ENCODE results near the gene THSD8.
"Not testable (repeated sequence)": the region's sequence is repeated elsewhere in the genome, so short reads cannot be mapped to it uniquely, and the experiment has no call there.

THSD8 gene

DNA sequence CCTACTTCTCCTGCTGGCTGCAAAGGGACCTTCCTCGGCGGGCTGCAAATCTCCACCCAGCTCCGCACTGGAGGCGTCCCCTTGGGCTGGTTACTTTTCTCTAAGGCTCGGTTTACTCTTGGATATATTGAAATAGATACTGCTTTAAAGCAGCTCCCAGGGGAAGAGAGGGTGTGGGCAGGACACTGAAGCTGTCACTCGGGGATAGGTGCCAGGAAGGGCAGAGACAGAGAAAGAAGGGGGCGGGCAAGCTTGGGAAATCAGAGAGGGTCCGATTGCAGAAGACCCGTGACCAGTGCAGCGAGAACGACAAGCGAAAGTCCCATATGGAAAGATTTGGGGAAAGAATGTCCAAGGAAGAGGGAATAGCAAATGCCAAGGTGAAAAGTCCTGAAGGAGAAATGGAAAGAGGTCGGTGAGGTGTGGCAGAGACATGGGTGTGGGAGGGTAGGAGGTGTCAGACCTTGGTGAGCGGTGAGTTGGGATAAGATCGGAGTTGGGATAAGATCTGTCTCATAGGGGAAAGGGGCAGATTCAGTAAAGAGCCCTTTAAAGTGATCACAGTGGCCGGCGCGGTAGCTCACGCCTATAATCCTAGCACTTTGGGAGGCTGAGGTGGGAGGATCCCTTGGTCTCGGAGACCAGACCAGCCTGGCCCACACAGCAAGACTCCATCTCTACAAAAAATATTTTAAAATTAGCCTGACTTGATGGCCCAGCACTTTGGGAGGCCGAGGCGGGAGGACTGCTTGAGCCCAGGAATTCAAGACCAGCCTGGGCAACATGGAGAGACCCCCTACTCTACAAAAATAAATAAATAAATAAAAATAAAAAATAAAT lies 618 bp downstream of the THSD8 start:
- intact Hi-C loops (cut with DNase I) = no loop called here
- DNase-seq = peak in 7 of 42 donors; percentile 23 to 38 (median 28)

- intact Hi-C loops (cut with DNase I) = no loop called here
- no peak for DNase-seq
These were observed 2.2 kb downstream of the THSD8 start for GRCh38 chr19:12804051-12804450.

DNA sequence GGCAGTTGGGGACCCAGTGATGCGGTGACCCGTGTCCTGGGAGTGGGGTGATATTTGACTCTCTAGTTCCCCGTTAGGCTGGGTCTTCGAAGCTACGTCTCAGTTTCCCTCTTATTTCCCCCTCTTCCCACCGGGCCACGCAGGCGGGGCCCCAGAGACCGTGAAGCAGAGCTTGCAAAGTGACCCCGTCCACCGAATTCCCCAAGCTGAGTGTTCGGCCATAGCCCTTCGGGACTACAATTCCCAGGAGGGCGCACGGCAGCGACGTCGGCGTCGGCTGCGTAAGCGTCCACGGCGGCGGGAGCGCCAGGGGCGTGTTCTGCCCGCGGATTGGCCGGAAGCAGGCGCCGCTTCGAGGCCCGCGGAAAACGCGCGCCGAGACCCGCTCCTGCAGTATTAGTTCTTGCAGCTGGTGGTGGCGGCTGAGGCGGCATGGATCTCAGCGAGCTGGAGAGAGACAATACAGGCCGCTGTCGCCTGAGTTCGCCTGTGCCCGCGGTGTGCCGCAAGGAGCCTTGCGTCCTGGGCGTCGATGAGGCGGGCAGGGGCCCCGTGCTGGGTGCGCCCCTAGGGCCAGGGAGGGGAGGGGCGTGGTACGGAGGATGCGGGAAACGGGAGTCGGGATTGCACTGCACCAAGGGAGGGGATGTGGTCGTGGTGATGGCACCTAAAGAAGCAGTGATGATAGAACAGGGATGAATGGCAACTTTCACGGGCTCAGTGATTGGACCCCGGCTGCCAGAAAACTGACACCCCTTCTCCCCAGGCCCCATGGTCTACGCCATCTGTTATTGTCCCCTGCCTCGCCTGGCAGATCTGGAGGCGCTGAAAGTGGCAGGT lies 4.6 kb downstream of the THSD8 start, which contains the start of gene RNASEH2A:
Gene RNASEH2A (plus strand): TSS at position 343 of the 840 bp plus-strand sequence. CDS start 90 bp downstream, at position 433.
- intact Hi-C loops (cut with DNase I) = no loop called here
- peak; percentile 82 to 97 (median 92) for DNase-seq

GRCh38 chr19:12815088-12815487 lies 13.2 kb downstream of the THSD8 start:
- intact Hi-C loops (cut with DNase I) = no loop called here

GRCh38 chr19:12817188-12817587 lies 15.3 kb downstream of the THSD8 start:
- DNase-seq; intact Hi-C loops (cut with DNase I): not testable (repeated sequence)

More at GRCh38 chr19:12815088-12815487, 13.2 kb downstream of the THSD8 start:
- no peak for DNase-seq

DNA sequence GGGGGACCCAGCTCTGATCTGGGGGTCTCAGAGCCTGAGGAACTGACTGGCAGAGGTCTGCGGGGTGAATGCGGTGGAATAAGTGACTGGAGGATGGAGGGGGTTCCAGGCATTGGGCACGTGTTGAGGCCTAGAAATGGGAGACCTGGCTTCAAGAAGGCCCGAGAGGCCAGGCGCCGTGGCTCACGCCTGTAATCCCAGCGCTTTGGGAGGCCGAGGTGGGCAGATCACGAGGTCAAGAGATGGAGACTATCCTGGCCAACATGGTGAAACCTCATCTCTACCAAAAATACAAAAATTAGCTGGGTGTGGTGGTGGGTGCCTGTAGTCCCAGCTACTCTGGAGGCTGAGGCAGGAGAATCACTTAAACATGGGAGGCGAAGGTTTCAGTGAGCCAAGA lies 15.9 kb downstream of the THSD8 start:
- intact Hi-C loops (cut with DNase I); DNase-seq: not testable (repeated sequence)

DNA sequence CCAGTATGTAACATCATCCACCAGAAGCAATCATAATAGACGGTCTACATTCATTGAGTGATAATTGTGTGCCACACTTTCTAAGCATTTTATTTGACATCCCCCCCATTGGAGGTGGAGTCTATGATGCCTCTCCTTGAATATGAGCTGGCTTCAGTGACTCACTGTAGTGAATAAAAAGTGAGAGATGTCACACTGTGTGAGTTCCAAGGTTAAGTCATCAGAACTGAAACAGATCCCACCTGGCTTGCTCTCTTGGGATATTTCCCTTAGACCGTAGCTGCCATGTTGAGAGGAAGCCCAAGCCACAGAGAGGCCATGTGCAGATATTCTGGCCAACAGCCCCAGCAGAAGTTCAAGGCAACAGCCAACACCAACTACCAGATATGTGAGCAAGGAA lies 19.9 kb downstream of the THSD8 start:
- DNase-seq = no peak
- intact Hi-C loops (cut with DNase I) = no loop called here

- no peak for DNase-seq
- intact Hi-C loops (cut with DNase I) = no loop called here
These were observed 23.6 kb downstream of the THSD8 start for GRCh38 chr19:12825254-12826131.

DNA sequence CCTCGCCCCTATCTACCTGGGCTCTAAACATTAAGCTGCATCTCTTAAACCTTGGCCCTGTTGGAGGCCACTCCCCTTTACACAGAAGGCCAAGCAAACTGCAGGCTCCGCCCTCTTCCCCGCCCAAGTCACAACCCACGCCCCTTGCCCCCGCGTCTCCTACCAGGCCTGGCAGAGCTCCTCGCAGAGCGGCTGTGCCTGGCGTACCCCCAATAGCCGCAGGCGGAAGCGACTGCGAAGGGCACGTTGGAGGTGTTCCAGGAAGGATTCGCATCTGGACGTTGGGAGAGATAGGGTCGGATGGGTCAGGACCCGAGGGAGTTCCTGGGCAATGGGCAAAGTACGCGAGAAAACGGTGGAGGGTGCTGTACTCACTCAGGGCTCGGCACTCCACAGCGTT lies 26.6 kb downstream of the THSD8 start:
- peak in 18 of 42 donors; percentile 15 to 58 (median 35) for DNase-seq
- intact Hi-C loops (cut with DNase I) = no loop called here

- DNase-seq = no peak
- intact Hi-C loops (cut with DNase I) = no loop called here
These were observed 31.5 kb downstream of the THSD8 start for GRCh38 chr19:12833418-12833737.

DNA sequence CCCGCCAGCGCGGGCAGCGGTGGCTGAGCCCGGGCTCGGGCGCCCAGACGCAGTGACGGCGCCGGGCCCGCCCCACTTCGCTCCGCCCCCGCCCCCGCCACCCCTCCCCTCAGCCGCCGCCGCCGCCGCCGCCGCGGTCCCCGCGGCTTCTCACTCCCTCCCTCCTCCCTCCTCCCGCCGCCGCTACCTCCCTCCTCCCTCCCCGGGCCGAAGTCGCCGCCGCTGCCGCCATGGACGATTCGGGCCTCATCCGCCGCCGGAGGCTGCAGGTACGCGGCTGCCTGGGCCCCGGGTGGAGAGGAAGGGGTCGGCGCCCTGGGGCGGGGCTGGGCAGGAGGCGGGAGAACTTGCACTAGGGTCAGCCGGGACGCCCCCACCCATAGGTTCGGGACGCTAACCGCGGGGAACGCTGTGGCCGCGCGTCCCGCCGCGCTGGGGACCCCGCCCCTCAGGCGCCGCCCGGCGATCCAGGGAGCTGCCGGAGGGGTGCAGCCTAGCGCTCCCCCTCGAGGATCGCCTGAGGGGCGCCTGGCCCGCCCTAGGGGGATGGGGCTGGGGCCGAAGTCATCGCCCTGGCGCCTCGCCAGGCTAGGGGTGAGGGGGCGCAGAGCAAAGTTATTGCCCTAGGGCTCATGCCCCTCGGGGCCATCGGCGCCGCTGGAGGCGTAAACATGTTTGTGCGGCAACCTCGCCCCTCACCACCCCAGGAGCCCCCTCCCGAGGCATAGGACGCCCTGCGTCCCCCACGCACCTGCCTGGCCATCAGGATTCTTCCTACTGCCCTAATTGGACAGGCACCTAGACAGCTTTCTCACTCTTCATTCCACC lies 32.1 kb downstream of the THSD8 start:
- intact Hi-C loops (cut with DNase I) = no loop called here
- DNase-seq = peak in 13 of 42 donors; percentile 12 to 52 (median 33)

DNA sequence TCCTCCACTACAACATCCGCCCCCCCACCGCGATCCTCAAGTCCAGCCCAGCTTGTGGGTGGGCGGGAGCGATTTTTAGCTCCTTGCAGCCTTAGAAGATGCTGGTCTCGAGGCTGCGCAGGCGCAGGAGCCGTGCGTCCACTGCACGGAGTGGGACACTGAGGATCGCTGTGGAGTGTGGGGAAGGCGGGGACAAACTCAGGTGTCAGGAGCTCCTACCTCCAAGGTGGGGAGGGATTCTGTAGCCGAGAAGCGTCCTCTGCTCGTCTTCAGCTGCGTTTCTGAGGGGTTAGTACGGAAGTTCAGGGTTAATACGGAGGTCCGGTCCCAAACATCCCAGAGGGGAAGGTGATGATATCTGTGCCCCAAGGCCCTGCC lies 32.7 kb downstream of the THSD8 start, which contains the start of gene RTBDN:
Gene RTBDN (minus strand): TSS at position 14 of the 378 bp plus-strand sequence. CDS start 4,600 bp downstream, outside the sequence.
- no peak for DNase-seq
- intact Hi-C loops (cut with DNase I) = no loop called here

DNA sequence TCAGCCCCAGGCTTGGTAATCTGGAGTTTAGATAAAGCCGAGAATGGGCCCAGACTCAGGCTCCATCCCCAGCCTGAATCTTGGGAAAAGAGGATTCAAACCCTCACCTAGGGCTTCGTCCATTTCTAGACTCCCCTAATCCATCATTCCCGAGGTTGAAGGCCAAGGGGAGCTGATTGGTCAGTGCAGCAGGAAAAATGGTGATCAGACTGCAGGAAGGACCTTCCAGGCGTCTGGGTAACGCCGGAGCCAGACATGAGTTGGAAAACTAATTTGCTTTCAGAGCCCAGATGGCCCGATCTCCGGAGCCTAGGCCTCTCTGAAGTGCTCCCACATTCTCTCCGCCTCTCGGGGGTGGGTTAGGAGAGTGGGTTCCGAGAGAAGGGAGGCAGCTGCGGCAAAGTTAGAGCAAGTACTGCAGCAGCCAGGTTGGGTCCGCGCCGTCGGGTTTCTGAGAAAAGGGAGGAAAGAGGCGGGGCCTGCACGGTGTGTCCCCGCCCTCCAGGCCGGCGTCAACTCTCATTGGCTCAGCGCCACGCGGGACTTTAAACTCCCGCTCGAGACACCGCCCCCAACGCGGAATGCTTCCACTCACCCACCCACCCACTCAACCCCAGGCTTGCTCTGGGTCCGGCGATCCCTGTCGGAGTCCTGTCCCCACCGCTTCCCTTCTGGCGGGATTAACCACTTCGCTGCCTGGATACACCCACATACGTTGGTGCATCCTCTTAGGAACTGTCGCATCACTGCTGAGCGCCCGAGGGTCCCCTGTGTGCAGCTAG lies 33.3 kb downstream of the THSD8 start:
- intact Hi-C loops (cut with DNase I) = no loop called here
- DNase-seq = peak in 16 of 42 donors; percentile 17 to 59 (median 29)

- DNase-seq = no peak
- intact Hi-C loops (cut with DNase I) = no loop called here
These were observed 34.6 kb downstream of the THSD8 start for GRCh38 chr19:12836529-12836863.

DNA sequence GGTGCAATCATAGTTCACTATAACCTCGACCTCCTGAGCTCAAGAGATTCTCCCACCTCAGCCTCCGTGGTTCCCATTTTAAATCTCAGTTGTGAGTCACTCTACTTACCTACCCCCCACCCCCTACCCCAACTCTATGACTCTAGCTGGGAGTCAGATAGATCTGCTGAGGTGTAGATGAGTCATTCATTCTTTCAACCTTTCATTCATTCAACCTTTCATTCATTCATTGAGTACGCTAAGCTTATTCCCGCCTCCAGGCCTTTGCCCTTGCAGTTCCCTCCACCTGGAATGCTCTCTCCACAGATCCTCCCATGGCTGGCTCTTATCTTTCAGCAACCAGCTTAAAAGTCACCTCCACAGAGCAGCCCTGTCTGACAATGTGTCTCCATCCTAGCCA lies 35.4 kb downstream of the THSD8 start:
- peak in 15 of 42 donors; percentile 2 to 70 (median 32) for DNase-seq
- intact Hi-C loops (cut with DNase I) = no loop called here

DNA sequence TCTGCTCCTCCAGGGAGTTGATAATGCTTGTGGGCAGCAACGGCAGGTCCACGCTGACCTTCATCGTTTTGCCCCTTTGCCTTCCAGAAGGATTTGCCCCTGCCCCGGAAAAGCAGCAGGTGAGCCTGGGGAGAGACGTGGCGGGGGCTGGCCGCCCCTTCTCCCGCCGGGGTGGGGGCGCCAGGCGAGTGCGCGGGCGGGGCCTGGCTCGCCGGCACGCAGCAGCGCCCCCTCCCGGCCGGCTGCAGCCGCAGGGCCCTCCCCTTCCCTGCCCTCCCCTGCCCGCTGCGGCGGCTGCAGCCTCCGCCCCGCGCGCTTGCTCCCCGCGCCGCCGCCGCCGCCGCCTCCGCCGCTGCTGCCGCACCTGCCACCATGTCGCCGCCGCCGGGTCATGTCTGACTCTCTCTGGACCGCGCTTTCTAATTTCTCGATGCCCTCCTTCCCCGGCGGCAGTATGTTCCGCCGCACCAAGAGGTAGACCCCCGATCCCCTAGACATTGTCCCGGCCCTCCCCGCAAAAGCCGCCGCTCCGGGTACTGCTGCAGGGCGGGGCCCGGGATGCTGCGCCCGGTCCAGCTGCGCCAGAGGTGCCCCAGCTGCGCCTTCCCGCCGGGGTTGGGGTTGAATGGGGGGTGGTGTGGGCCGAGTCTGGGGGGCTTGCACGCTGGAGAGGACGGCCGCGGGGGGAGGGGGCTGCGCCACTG lies 36.5 kb downstream of the THSD8 start, which contains the start of gene MAST1:
Gene MAST1 (plus strand): TSS at position 334 of the 704 bp plus-strand sequence. CDS start 58 bp downstream, at position 392.
- peak in 37 of 42 donors; percentile 26 to 78 (median 58) for DNase-seq
- intact Hi-C loops (cut with DNase I) = no loop called here
